ENCODE results near the gene FREM3. TPM values are rescaled to one million over a fixed set of nuclear protein-coding genes. Genes with fewer than 3 reads are reported as not detected.

The FREM3 gene
- 1 to 10 TPM in 1 of 6 donors, under 1 TPM in 3, not detected in 2; 0.11 to 1.5 (median 0.30) TPM for total RNA-seq

- peak; percentile 30 to 34 for ATAC-seq (ENCODE audit: low FRiP score in 2 of 2)
- 0 to 10% methylated on average over 4 to 43 of the region's 64 CpGs for WGBS, 2 donors
- H3K9me3 ChIP-seq: no peaks in the 10 kb centered on the region
- TF ChIP-seq EP300 (IDR thresholded peaks at IDR 0.05) (no peak), CTCF (IDR thresholded peaks at IDR 0.05) (no peak), POLR2A (IDR thresholded peaks at IDR 0.05) (no peak), POLR2AphosphoS5 (IDR thresholded peaks at IDR 0.05) (no peak)
- peaks cover 0 to 20% (median 9%) of the 10 kb centered on the region in 4 donors for H3K27me3 ChIP-seq
- no peak within 1 kb of the TSS for H3K27ac ChIP-seq
- H3K4me1 ChIP-seq: peaks cover 10 to 18% (median 13%) of the 10 kb centered on the region in 4 donors
- H3K4me3 ChIP-seq: peak within 1 kb of the TSS in 3 of 4 donors; percentile 33 to 45 (median 33)
- H3K36me3 ChIP-seq: no peaks in the 10 kb centered on the region
- peak in 1 of 2 donors; percentile 81 for DNase-seq
Measured at GRCh38 chr4:143700416-143701352, at the start of gene FREM3. Gene FREM3 (minus strand): TSS chr4:143700675. CDS start chr4:143700675, 0 bp downstream.

GRCh38 chr4:143745874-143746273, 45.4 kb upstream of the FREM3 start:
- TF ChIP-seq POLR2AphosphoS5 (IDR thresholded peaks at IDR 0.05) (no peak), POLR2A (IDR thresholded peaks at IDR 0.05) (no peak), EP300 (IDR thresholded peaks at IDR 0.05) (no peak), CTCF (IDR thresholded peaks at IDR 0.05) (no peak)
- Histone ChIP-seq H3K9me3 (no peaks in the 10 kb centered on the region), H3K27me3 (no peaks in the 10 kb centered on the region), H3K36me3 (no peaks in the 10 kb centered on the region), H3K4me3 (no peak overlapping the region), H3K4me1 (no peaks in the 10 kb centered on the region), H3K27ac (no peak overlapping the region)
- DNase-seq (no peak), ATAC-seq (ENCODE audit: low FRiP score in 2 of 2) (no peak)

GRCh38 chr4:143743591-143743990, 43.1 kb upstream of the FREM3 start:
- Histone ChIP-seq H3K27ac (no peak overlapping the region), H3K9me3 (no peaks in the 10 kb centered on the region), H3K4me1 (no peaks in the 10 kb centered on the region), H3K36me3 (no peaks in the 10 kb centered on the region), H3K27me3 (no peaks in the 10 kb centered on the region), H3K4me3 (no peak overlapping the region)
- 66 to 73% methylated on average over 3 of the region's 3 CpGs for WGBS, 2 donors
- DNase-seq (no peak), ATAC-seq (ENCODE audit: low FRiP score in 2 of 2) (no peak)
- no peak for TF ChIP-seq CTCF (IDR thresholded peaks at IDR 0.05)
- no peak for TF ChIP-seq POLR2AphosphoS5 (IDR thresholded peaks at IDR 0.05)
- no peak for TF ChIP-seq EP300 (IDR thresholded peaks at IDR 0.05)
- TF ChIP-seq POLR2A (IDR thresholded peaks at IDR 0.05): no peak

- DNase-seq (no peak), ATAC-seq (ENCODE audit: low FRiP score in 2 of 2) (no peak)
- Histone ChIP-seq H3K4me3 (no peak overlapping the region), H3K9me3 (no peaks in the 10 kb centered on the region), H3K4me1 (no peaks in the 10 kb centered on the region), H3K36me3 (no peaks in the 10 kb centered on the region), H3K27ac (no peak overlapping the region), H3K27me3 (no peaks in the 10 kb centered on the region)
- TF ChIP-seq POLR2AphosphoS5 (IDR thresholded peaks at IDR 0.05) (no peak), EP300 (IDR thresholded peaks at IDR 0.05) (no peak), CTCF (IDR thresholded peaks at IDR 0.05) (no peak), POLR2A (IDR thresholded peaks at IDR 0.05) (no peak)
- WGBS, 2 donors: 51 to 60% methylated on average over 2 of the region's 2 CpGs
Measured at GRCh38 chr4:143742834-143743233, 42.4 kb upstream of the FREM3 start.
